Measurements from ENCODE around the gene CBARP.

Gene CBARP

GRCh38 chr19:1227304-1228054, 10.3 kb downstream of the CBARP start:
- DNase-seq (ENCODE audit: low spot score) = no peak

- DNase-seq (ENCODE audit: low spot score) = no peak
Observed at GRCh38 chr19:1226522-1227303, 11.1 kb downstream of the CBARP start.

- no peak for DNase-seq (ENCODE audit: low spot score)
Observed at GRCh38 chr19:1226227-1226518, 11.6 kb downstream of the CBARP start.

GRCh38 chr19:1225440-1226226, 12.2 kb downstream of the CBARP start:
- no peak for DNase-seq (ENCODE audit: low spot score)

GRCh38 chr19:1224847-1225246, 13.0 kb downstream of the CBARP start:
- DNase-seq (ENCODE audit: low spot score) = no peak

GRCh38 chr19:1224047-1224825, 13.6 kb downstream of the CBARP start:
- no peak for DNase-seq (ENCODE audit: low spot score)

GRCh38 chr19:1223018-1223855, 14.6 kb downstream of the CBARP start:
- no peak for DNase-seq (ENCODE audit: low spot score)

- DNase-seq (ENCODE audit: low spot score) = no peak
Observed at GRCh38 chr19:1222394-1222793, 15.4 kb downstream of the CBARP start.

GRCh38 chr19:1221904-1222255, 15.9 kb downstream of the CBARP start:
- no peak for DNase-seq (ENCODE audit: low spot score)

GRCh38 chr19:1220976-1221903, 16.6 kb downstream of the CBARP start:
- DNase-seq (ENCODE audit: low spot score) = no peak

- no peak for DNase-seq (ENCODE audit: low spot score)
Observed at GRCh38 chr19:1220477-1220930, 17.3 kb downstream of the CBARP start.

- DNase-seq (ENCODE audit: low spot score) = no peak
Observed at GRCh38 chr19:1219786-1220476, 17.9 kb downstream of the CBARP start.

- no peak for DNase-seq (ENCODE audit: low spot score)
Observed at GRCh38 chr19:1218751-1219567, 18.8 kb downstream of the CBARP start.

GRCh38 chr19:1217366-1217765, 20.4 kb downstream of the CBARP start:
- DNase-seq (ENCODE audit: low spot score) = no peak

- no peak for DNase-seq (ENCODE audit: low spot score)
Observed at GRCh38 chr19:1216756-1217155, 21.0 kb downstream of the CBARP start.

- DNase-seq (ENCODE audit: low spot score) = no peak
Observed at GRCh38 chr19:1214862-1215731, 22.7 kb downstream of the CBARP start.

- no peak for DNase-seq (ENCODE audit: low spot score)
Observed at GRCh38 chr19:1214299-1214861, 23.4 kb downstream of the CBARP start.

Measured in activated CD4-positive, alpha-beta T cell treated with anti-CD3 and anti-CD28 coated beads, Interleukin-2, Interleukin-4, amounts not matched to agents 100 ng/mL and 50 ng/mL, durations not matched to agents 16 hours and 8 hours (primary cell).